Esophagus squamous epithelium (tissue), 4 donors: Measurements from ENCODE around the gene MFAP3.

Experiments used
- POLR2A ChIP-seq, 4 donors: fragments of 450-650 bp; IDR thresholded peaks; one replicate each; pipeline ENCODE4 v1.6.1; 2017; ENCODE audit warnings: antibody characterized with exemption in 4 of 4, mild to moderate bottlenecking in 4 of 4, moderate library complexity in 3 of 4
- TF ChIP-seq, protein P1 (sequence below), 6 experiments: fragments of 450-650 bp in 4 of 6; fragments of 200-600 bp in 2 of 6; sonication (generic) in 2 of 6; IDR thresholded peaks; one replicate each; pipeline ENCODE4 v1.5.1; 2016 to 2019; ENCODE audit warnings: antibody characterized with exemption in 6 of 6, mild to moderate bottlenecking in 4 of 6, moderate library complexity in 4 of 6

DNA sequence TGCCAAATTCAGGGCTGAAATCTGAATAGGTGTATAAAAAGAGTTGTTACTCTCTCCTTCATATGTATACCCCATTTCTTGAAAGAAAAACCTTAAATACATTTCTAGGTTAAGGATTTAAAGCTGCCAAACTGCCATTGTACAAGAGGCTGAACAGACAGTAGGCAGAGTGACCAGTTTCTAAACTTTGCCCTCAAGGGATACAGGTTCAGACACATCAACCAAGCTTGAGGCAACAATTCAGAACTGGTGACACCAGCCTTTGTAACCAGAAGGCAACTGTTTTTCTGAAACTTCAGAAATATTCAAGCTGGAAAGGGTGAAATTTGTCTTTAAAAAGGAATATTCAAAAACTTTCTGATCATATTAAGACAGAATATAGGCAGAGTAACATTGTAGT is 47.6 kb upstream of the MFAP3 start:
- no peak for TF ChIP-seq POLR2A (IDR thresholded peaks at IDR 0.05)
- TF ChIP-seq, protein P1, sequence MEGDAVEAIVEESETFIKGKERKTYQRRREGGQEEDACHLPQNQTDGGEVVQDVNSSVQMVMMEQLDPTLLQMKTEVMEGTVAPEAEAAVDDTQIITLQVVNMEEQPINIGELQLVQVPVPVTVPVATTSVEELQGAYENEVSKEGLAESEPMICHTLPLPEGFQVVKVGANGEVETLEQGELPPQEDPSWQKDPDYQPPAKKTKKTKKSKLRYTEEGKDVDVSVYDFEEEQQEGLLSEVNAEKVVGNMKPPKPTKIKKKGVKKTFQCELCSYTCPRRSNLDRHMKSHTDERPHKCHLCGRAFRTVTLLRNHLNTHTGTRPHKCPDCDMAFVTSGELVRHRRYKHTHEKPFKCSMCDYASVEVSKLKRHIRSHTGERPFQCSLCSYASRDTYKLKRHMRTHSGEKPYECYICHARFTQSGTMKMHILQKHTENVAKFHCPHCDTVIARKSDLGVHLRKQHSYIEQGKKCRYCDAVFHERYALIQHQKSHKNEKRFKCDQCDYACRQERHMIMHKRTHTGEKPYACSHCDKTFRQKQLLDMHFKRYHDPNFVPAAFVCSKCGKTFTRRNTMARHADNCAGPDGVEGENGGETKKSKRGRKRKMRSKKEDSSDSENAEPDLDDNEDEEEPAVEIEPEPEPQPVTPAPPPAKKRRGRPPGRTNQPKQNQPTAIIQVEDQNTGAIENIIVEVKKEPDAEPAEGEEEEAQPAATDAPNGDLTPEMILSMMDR (IDR thresholded peaks at IDR 0.05) = no peak
